Activated CD4-positive, CD25-positive, alpha-beta regulatory T cell treated with anti-CD3 and anti-CD28 coated beads, Interleukin-2, amount 50 U/mL, for 24 hours (primary cell): ENCODE measurements around the gene MYCBP2.
A peak's percentile ranks its signal among the peaks of the same experiment; 100 is the strongest.

ENCODE experiments used
- ATAC-seq, 2 donors: fragments of 150-1000 bp; cut with Tn5 transposase; one replicate each; pipeline ENCODE4 v1.10.0; 2021; ENCODE audit warnings: mild to moderate bottlenecking in 1 of 2, moderate library complexity in 1 of 2

The MYCBP2 gene

DNA sequence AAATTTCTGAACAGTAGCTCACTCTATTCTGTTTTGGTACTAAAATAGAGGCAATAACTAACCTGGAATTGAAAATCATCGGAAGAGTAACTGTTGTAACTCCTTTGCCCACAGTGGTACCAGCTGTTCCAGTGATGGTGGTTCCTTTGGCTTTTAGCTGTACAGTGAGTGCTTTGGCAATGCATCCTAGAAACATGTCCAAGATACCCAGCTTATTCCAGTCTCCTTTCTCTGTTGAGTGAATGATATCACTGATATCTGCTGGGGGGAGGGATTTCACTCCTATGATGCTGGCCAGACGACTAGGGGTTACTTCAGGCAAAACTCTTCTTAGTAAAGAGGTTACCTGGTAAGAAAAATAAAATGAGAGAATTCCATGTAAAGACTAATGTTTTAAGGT is 259.4 kb downstream of the MYCBP2 start:
- ATAC-seq: no peak

DNA sequence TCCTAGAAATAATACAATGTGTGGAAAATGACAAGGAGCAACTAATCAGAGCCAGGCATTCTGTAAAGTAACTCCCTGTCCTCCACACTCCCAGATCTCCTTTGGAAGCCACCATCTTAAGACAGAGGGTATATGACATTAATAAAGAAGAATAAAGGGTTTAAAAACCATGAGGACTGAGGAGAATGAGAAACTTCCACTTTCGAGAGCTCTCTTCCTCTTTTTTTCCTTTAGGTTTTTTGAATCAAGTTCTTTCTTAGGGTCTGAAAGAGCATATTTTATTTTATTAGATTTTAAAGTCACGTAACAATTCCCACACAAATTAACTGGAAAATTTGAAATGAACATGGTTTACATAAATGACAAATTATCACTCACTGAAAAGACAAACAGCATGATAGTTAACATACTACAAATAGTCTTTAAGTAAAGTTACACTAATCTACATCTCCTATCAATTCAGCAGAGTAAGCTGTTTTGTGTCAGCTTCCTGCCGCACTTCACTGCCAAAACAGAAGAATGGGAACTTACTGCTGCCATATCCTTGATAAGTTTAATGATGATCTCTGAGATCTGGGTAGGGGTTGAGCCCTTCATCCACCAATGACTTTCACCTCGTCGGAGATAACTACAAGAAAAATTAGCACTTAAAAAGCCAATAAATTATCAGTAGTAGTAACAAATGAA is 261.3 kb downstream of the MYCBP2 start:
- no peak for ATAC-seq

DNA sequence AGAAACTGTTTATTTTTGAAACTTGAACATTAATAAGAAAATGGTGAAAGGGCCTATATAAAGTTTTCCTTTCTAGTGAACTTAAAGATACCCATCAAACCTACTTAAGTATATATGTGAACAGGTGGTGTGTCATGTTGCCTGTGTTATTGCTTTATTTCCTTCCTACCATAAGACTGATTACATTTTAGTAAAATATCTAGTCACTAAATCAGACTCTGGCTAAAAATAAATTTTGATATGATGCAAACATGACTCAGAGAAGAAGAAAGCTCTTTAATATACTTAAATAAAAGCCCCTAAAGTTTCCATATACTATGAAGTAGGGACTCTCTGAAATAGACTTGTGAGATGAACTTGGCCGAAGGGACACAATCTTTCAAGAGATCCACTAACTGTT is 264.8 kb downstream of the MYCBP2 start:
- ATAC-seq: peak; percentile 44 to 56

DNA sequence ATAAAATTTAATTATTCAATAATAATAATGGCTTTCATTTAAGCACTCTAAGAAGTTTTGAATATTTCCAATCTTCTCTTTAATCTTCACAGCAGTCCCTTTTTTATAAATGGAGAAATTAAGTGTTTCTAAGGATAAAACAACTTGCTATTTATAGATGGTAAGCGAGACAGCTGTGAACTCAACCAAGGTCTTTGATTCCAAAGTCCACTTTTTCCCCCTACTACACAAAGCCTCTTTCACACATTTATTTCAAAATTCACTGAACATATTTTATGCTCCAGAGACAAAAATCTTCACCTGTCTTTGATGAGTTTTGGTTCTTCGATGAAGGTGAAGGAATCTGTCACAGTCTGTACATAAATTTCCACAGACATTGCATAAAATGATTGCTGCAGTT is 265.5 kb downstream of the MYCBP2 start:
- ATAC-seq: no peak

DNA sequence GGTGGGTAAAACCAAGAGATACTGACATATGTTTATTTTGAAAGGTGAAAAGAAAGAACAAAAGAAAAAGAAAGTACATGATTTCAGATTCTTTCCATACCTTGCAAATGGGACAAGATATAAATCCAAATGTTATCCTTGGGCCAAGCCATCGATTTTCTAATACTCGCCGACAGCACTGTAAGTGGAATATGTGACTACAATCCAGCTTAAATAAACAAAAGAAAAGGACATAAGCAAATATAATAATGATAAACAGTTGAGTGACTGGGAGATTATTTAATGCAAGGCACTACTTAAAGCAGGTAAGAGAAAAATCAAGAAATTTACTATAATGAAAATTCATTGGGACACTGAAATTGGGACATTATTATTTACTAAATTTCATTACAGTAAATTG is 270.0 kb downstream of the MYCBP2 start:
- ATAC-seq: no peak

DNA sequence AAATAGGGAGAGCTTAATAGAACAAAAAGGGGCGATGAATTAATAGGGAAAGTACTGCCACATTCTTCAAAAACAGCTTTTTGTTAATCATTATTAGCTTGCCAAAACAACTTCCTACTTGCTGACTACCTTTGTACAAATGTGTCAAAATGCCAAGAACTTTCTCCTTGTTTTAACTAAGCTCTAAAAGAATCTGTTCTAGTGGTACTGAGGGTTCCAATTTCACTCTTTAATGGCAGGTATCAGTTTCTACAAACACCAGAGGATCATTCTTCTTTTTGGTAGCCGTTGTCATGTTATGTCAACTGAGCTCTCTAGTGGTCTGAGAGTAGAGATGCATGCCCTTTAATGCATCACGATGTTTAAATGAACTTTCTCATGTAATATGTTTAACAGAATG is 270.5 kb downstream of the MYCBP2 start:
- ATAC-seq: no peak

DNA sequence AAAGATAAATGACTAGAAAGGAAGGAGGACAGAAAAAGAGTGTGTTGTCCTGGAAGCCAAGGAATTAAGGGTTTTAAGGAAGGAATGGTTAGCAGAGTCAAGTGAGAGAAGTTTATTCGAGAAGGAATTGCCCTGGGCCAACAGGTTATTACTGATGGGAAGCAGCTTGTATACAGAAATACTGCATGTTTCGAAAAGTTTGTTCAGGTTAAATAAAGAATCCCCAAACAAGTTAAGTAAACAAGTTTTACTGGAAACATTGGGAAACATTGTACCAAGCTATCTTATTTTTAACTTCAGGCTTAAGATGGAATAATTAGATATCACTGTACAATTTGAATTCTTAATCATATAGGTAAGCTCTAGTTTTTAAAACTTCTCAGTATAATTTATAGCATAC is 271.7 kb downstream of the MYCBP2 start:
- ATAC-seq: no peak

DNA sequence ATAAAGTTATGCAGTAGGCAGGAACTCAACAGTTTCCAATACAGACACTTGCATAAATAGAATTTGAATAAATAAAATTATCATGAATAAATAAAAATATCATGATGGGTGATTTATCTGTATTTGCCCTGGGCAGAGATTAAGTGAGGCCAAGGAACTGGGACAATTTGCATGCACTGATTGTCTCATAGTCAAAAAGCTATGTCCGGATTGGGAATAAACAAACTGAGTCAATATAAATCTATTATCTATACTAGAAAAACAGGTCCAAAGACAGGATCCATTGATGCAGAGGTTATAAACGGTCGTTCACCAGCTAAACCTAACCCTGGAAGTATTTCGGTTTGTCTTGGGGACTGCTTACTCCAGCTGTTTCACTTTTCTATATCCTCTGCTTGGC is 273.7 kb downstream of the MYCBP2 start:
- ATAC-seq: no peak

DNA sequence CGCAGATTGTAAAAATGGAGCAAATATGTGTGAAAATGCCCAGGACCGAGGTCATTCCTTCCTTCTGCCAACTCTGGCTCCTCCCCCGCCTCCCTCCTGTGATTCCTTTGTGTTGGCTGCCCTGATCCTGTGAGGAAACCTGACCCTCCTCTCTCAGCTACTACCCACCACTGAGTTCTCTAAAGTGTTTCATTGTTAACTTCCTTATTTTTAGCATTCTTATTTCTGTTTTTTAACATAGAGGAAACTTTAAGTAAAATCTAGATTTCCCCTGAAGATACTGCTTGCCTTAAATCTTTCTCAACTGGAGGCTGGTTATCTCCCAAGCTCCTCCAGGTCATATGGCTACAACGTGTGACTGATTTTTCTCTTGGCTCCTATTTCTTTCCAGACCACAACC is 278.2 kb downstream of the MYCBP2 start:
- no peak for ATAC-seq

DNA sequence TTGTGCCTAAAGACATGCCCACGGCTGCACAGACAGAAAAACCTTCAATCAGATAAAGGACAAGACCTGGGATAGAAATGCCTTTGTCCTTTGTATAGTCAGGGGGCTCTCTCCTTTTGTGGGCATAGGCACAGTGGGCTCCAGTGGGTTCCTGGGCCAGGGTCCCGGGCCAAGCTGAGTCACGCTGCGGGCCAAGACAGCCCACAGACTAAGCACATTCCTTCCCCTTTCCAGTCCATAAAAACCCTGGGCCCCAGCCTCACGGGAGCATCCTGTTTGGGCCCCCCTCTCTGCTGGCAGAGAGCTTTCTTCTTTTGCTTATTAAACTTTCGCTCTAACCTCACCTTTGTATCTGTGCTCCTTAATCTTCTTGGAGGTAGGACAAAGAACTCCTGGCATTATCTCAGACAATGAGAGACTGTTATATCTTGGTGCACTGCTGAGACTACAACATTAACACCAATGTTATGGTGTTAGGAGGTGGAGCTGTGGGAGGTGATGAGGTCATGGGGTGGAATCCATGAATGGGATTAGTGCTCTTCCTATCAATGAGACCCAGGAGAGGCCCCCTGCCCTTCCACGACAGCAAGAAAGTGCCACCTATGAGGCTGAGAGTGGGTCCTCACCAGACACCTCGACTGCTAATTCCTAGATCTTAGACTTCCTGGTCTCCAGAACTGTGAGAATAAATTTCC is 279.1 kb downstream of the MYCBP2 start:
- no peak for ATAC-seq

DNA sequence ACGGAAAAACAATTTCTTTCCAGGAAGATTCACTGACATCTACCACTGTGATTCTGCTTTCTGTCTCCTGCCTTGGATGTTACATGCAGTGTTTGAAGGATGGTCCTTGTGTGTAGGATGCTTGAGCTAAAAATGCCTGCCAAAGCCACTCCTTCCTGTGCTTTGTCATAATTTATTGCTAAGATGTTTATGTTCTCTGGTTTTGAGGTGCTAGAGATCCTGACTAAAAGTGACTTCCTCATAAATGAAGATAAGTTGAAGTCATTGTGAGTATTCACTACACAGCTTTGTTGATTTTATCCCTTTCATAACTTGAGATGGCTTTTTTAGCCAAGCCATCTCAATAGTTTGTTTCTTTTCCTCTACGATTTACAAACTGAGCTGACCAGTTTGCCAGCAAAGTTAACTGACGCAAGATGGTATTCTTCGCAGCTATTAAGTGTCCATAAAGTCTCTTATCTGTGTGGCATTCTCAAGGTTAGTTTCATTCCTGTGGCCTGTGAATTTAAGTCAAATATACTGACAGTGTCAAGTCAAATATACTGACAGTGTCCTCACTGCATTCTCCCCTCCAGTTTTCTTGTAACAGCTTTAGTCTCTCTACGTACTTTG is 284.2 kb downstream of the MYCBP2 start:
- no peak for ATAC-seq

DNA sequence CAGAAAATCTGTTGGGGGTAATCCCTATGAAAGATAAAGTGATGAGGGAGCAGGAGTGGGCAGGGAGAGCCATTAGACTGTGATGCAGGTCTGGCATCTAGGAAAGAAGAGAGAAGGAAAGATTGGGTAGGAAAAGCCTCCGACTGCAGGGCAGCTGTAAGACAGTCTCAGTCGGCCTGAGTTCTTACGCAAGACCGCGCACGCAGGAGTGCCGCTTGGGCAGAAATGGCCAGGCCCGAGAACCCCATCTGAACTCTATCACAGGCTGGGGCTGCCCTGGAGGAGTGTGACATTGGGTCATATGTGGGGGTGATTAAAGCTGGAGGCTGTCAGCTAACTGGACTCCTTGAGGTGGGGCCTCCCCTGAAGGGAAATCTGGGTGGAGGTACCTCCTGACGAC is 286.1 kb downstream of the MYCBP2 start:
- no peak for ATAC-seq

DNA sequence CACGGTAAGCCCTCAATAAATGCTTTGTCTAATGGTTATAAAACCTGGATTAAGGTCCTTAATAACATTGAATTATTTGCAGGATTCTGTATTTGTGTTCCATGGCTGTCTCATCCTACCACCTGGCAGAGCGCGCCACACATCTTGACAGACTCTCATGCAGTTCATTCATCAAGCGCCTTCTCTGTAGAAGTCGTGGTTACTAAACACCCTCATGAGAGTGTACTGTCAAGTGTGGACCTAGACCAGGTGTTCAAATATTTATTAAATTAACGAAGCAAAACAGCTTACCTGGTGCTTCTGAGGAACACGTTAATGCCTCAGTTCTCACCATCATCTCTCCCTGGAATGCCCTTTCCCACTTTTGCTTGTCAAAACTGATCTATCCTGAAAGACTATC is 286.8 kb downstream of the MYCBP2 start:
- no peak for ATAC-seq

DNA sequence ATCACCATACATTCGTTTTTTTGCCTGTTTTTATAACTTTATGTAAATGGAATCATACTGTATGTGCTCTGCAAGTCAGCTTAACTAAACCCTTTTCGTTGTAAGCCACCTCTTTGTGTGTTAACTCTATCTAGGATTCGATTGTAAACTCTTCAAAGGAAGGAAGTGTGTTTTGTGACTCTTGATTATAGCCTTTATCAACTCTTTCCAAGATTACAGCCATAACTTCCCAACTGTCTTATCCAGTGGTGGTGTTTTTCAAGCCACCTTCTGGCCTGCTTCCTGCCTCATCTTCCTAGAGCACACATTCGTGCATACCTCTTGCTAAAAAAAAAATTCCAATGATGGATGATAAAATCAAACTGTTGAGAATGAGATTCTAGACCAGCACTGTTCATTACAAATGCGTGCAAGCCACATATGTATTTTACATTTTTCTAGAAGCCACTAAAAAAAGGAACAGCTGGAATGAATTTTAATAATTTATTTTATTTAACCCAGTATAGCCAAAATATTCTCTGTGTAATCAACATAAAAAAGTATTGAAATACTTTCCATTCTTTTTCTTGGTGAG is 287.9 kb downstream of the MYCBP2 start:
- ATAC-seq: no peak

DNA sequence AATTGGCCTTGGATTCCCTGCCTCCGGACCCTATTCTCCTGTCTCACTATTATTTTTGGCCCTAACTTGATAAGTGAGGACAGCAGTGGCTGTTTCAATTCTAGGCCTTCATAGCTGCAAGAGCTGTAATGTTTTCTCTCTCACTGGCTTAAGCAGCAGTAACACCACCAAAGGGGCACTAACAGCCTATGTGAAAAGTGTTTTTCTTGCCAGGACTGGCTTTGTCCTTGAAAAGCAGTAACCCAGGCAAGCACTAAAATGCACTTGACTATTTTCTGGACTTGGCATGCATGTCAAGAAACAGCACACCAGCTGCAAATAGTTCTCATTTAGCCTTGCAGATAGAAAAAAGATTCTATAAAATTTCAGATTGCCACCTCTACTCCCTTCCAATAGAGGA is 290.6 kb downstream of the MYCBP2 start:
- no peak for ATAC-seq

DNA sequence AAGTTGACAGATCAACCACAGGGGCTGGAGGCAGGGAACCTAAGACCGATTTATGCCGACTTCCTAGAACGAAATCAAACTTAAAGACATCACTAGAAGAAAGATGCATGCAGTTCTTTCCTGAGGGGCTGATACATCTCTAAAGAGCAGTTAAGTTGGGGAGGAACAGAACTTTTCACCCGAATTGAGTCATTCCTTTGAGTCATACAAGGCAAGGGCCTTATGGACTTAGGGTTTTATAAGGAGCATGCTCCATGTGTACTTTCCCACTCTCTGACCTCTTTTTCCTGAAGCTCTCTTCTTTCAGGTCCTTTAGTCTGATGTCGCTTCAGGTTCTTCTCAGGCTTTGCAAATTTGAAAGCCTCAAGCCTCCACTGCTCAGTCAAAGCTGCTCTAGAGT is 292.0 kb downstream of the MYCBP2 start:
- no peak for ATAC-seq

DNA sequence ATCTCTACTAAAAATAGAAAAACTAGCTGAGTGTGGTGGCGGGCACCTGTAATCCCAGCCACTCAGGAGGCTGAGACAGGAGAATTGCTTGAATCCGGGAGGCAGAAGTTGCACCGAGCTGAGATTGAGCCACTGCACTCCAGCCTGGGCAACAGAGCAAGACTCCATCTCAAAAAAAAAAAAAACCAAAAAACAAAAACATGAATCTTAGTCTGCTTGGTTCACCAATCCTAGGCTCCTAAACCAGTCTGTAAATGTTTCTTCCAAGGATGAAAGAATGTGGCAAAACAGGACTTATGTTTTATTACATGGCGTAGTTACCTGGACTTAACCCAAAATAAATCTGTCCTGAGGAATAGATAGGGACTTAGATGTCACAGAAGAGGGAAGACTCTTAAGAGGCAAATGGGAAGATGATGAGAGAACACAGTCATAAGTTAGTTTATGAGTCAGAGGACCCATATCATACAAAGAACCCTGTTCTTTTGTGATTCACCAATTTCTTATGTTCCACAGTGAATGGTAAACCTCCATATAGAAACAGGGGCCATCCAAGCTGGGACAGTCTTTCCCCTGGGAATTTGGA is 293.1 kb downstream of the MYCBP2 start:
- ATAC-seq: peak; percentile 68 to 91

DNA sequence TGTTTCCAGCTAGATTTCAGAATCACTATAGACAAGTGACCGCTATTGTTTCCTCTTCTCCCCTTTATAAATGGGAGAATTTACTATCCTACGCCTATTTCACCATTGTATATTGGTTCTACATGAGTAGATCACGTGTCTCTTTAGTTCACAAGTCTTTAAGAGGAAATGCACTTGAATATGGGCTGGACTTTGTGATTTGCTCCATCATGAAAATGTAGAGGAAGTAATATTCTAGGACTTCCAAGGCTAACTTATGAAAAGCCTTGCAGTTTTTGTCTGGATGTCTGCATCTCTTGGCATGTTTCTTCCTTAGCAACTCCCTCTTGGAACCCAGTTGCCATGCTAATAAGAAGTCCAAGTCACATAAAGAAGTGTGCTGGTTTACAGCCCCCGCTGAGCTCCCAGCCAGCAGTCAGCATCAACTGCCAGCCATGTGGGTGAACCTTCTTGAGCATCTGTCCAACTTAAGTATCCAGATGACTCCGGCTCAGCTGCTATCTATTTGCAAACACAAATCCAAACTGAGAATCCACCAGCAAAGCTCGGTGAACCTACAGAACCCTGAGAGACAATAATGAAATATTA is 295.1 kb downstream of the MYCBP2 start:
- no peak for ATAC-seq

DNA sequence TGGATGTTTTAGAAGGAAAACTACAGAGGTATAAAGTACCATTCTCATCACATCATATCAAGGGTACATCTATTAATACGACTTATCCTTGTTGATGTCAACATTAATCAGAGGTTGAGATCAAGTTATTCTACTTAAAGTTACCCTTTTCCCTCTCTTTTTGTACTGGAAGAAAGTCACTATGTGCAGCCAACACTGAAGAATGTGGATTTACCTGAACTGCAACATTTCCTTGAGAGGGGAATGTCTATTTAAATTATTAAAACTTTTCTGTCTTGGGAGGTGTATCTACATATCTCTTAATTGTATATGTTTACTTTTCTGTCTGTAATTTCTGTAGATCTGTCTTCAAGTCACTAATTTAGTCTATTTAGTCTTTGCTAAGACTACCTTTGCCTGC is 297.5 kb downstream of the MYCBP2 start:
- no peak for ATAC-seq

DNA sequence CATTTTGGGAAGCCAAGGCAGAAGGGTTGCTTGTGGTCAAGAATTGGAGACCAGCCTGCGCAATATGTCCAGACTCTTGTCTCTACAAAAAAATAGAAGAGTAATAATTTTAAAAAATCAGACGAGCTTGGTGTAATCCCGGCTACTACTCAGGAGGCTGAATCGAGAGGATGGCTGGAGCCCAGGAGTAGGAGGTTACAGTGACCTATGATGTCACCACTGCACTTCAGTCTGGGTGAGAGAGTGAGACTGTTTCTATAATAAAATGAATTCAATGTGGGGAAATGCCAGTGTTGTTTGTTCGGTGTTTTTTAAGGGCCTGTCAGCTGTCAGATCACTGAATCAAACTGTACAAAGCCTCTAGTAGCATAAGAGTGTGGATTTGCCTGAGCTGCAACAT is 298.7 kb downstream of the MYCBP2 start:
- ATAC-seq: no peak

DNA sequence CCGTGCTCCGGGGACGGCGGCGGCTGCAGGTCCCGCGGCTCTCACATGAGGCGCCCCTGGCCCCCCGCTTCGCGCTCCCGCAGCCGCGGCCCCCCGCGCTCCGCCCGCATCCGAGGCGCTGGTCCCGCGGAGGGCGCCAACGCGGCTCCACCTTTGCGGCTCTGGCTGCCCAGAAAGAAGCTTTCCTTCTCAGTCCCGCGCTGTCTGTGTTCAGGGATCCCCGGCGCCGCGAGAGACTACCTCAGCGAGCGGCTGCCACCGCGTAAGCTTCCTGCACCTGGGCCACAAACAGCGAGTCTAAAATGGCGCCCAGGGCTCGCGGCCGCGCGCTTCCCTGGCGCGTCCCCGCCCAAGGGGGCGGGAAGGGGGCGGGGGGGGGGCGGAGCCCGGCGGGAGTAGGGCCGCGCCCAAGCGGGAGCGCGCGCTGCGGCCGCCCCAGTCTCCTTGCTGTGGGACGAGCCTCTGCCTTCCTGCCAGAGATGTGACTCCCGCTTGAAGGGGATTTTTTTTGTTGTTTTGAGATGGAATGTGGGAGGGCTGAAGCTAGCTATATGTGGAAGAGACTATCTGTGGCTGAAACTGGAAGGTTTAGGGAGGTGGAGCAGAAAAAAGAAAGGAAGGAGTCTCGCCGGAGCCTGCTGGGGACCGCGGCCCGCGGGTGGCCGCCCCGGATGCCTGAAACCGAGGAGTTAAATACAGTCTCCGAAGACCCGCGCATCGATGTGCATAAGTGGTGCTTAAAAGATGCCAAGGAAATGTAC is 299.9 kb downstream of the MYCBP2 start, which contains the start of gene FBXL3:
FBXL3 (minus strand) TSS at position 299 of the 761 bp plus-strand sequence. CDS start 5,299 bp downstream, outside the sequence.
- peak; percentile 66 to 69 for ATAC-seq

DNA sequence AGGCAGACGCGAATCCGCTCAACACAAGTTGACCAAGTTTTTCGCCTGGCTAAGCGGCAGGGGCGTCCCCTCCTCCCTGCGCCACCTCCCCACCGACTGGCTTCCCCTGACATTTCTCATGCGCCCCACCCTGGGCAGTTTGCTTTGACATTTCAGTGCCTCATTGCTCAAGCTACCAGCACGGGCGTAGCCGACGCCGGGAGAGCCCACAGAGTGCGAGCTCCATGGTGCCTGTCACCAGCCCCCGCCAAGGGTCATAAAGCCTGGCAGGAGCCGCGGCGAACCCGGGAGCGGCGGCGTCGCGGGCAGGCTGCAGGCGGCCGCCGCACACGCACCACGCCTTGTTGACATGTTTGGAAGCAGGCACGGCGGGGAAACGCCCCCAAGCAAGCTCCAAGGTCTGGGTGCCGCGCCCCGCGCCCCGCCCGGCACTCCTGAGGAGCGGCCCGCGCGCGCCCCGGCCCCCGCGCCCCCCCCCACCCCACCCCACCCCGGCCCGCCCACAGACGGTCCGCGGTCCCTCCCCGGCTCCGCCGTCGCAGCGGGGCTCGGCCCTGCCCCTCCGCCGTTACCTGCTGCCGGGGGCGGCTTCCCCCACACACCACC is 300.5 kb downstream of the MYCBP2 start:
- peak; percentile 46 to 53 for ATAC-seq
